ENCODE results near the gene KCNJ4. TPM values are rescaled to one million over a fixed set of nuclear protein-coding genes. Genes with fewer than 3 reads are reported as not detected.

Gene KCNJ4
- total and polyA plus RNA-seq, 10 of the 15 experiments (the other 5 are each of a cell fraction or from before 2014, with no cell fraction given): not detected

GRCh38 chr22:38467904-38468442, 13.0 kb upstream of the KCNJ4 start, which contains the start of gene KDELR3:
KDELR3 (plus strand) TSS chr22:38468096; CDS start chr22:38468234, 138 bp downstream.
- H2AFZ ChIP-seq (ENCODE audit: control insufficient read depth, low read depth, low read length): peak within 1 kb of the TSS; percentile 58
- peak; percentile 57 for FAIRE-seq
- peaks cover 2 to 8% of the 10 kb centered on the region in 2 experiments for H3K27me3 ChIP-seq (replicated peaks in 1 of 2; ENCODE audit: control insufficient read depth in 2 of 2, insufficient read depth in 2 of 2, low read length in 1 of 2)
- no peaks in the 10 kb centered on the region for H3K4me1 ChIP-seq (ENCODE audit: control insufficient read depth, insufficient read depth, low read length)
- peak; percentile 89 for ATAC-seq
- DNase-seq (ENCODE audit: low read depth, low spot score): no peak
- H3K9ac ChIP-seq (ENCODE audit: control insufficient read depth, insufficient read depth, low read length): no peak within 1 kb of the TSS; the same call in 1 of the 2 replicates
- H3K79me2 ChIP-seq (ENCODE audit: control insufficient read depth, insufficient read depth, low read length): no peaks in the 10 kb centered on the region
- H3K4me2 ChIP-seq (ENCODE audit: control insufficient read depth, insufficient read depth): peak within 1 kb of the TSS; percentile 100
- in situ Hi-C loops (cut with MboI): no loop called here
- CTCF ChIA-PET: interaction anchor here (0.7 kb wide), 1 partner anchor 133 kb away, joined by 3 read pairs; no protein-coding TSS in a partner anchor
- POLR2A ChIA-PET: interaction anchor here (0.6 to 1.0 kb wide), 2 partner anchors 34 to 683 kb away, joined by 3 to 5 read pairs; no protein-coding TSS in a partner anchor
- no peaks in the 10 kb centered on the region for H4K20me1 ChIP-seq (ENCODE audit: control insufficient read depth, insufficient read depth)
- WGBS (ENCODE audit: insufficient coverage, insufficient replicate concordance, low lambda C conversion rate, missing lambda C conversion rate): 6% methylated on average over 41 of the region's 53 CpGs
- no TSS peak for BruUV-seq (replicated peaks)
- intact Hi-C loops (cut with micrococcal nuclease; ENCODE audit: unreplicated experiment): no loop called here
- 0 out of 2 replicates have a peak, but pooled peaks have one; percentile 28 for TF ChIP-seq ZNF687 (IDR thresholded peaks at IDR 0.05)
- TF ChIP-seq EGR1 (IDR thresholded peaks at IDR 0.05; ENCODE audit: borderline replicate concordance in 1 of 2, low read depth in 2 of 2, low read length in 2 of 2): peak; percentile 80 to 98
- TF ChIP-seq NR2F1 (conservative IDR thresholded peaks at IDR 0.05): 0 out of 2 replicates have a peak, but pooled peaks have one; percentile 29
- peak; percentile 57; the same call in 1 of the 2 replicates for TF ChIP-seq CREB1 (IDR thresholded peaks at IDR 0.05; ENCODE audit: low read depth)
- TF ChIP-seq, protein P1, sequence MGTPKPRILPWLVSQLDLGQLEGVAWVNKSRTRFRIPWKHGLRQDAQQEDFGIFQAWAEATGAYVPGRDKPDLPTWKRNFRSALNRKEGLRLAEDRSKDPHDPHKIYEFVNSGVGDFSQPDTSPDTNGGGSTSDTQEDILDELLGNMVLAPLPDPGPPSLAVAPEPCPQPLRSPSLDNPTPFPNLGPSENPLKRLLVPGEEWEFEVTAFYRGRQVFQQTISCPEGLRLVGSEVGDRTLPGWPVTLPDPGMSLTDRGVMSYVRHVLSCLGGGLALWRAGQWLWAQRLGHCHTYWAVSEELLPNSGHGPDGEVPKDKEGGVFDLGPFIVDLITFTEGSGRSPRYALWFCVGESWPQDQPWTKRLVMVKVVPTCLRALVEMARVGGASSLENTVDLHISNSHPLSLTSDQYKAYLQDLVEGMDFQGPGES (IDR thresholded peaks at IDR 0.05): no peak
- TF ChIP-seq E2F4 (IDR thresholded peaks at IDR 0.05; ENCODE audit: low read depth, low read length): no peak
- no peak for TF ChIP-seq TCF12 (IDR thresholded peaks at IDR 0.05; ENCODE audit: low read depth, low read length)
- TF ChIP-seq POLR2AphosphoS5 (IDR thresholded peaks at IDR 0.05; ENCODE audit: low read length): no peak
- peak; percentile 83 for TF ChIP-seq IKZF1 (conservative IDR thresholded peaks at IDR 0.05)
- no peak for TF ChIP-seq TBL1XR1 (IDR thresholded peaks at IDR 0.05; ENCODE audit: low read depth, low read length)
- peak; percentile 73 for TF ChIP-seq DPF2 (IDR thresholded peaks at IDR 0.05)
- peak; percentile 6 to 43; a peak in 2 of 4 replicates for TF ChIP-seq BHLHE40 (IDR thresholded peaks at IDR 0.05; ENCODE audit: borderline replicate concordance in 1 of 2, low read depth in 2 of 2, low read length in 1 of 2)
- TF ChIP-seq ZNF217 (IDR thresholded peaks at IDR 0.05): peak; percentile 32; the same call in 1 of the 2 replicates
- peak; percentile 83; the same call in 1 of the 2 replicates for TF ChIP-seq GATAD2B (conservative IDR thresholded peaks at IDR 0.05; ENCODE audit: low read depth)
- peak; percentile 48; the same call in 1 of the 2 replicates for TF ChIP-seq POLR2A (IDR thresholded peaks at IDR 0.05; ENCODE audit: low read depth, low read length)
- peak; percentile 81 for TF ChIP-seq LARP7 (IDR thresholded peaks at IDR 0.05)
- peak; percentile 65; the same call in 1 of the 2 replicates for TF ChIP-seq RB1 (IDR thresholded peaks at IDR 0.05; ENCODE audit: borderline replicate concordance)
- no peaks in the 10 kb centered on the region for H3K9me3 ChIP-seq (replicated peaks; ENCODE audit: control insufficient read depth, insufficient read depth, low read length)
- H3K27ac ChIP-seq (ENCODE audit: control insufficient read depth, insufficient read depth): no peak within 1 kb of the TSS
- SMC1A ChIA-PET (ENCODE audit: uncharacterized antibody, unreplicated experiment): no interaction called here
- no peaks in the 10 kb centered on the region for H3K36me3 ChIP-seq (ENCODE audit: control insufficient read depth in 2 of 2, insufficient read depth in 2 of 2, low read length in 1 of 2)
- peak within 1 kb of the TSS; percentile 43; the same call in 1 of the 2 replicates for H3K4me3 ChIP-seq
- RAD21 ChIA-PET (ENCODE audit: unreplicated experiment): no interaction called here
